H4 (cell line): ENCODE data around the gene CCDC88C. TPM values are rescaled to one million over a fixed set of nuclear protein-coding genes. Genes with fewer than 3 reads are reported as not detected.

ENCODE experiments used
- DNase-seq: peaks from one replicate; pipeline ENCODE4 v3.0.0-alpha.2; 2015; ENCODE audit warnings: low spot score
- total RNA-seq: library from RNA; depleted of rRNA; stranded (reverse); fragments of >200 nt; shearing (Covaris generic); gene quantifications from 2 replicates; pipeline ENCODE4 v1.2.3, GENCODE V29; 2014

The CCDC88C gene
- total RNA-seq, 1 experiment from 2014 or later = 2.4 TPM

DNA sequence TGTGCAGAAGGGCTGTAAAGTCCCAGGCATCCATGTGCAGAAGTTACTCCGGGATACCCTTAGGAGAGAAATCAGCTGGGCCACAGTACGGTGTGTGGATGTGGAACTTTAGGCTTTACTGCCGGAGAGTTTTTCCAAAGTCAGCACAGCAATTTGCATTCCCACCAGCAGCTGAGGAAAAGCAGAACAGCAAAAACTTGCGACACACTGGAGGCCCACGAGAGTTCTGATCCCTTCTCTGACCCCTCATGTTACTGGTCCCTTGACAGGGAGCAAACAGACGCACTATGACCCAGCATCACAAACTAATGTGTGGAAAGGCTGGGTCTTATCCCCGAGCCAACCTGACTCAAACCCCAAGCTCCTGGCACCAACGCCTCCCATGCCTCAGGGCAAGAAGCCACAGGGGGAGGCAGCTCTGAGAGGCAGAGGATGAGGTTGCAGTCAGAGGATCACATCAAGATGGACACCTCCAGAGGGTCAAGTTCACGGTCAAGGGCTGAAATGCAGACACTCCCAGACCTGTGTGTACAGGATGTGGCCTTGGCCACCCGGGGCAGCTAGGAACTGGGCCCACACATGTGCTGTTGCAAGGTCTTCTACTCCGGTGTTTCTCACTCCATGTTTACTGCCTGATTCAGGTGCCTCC lies 38.6 kb downstream of the CCDC88C start:
- DNase-seq = no peak

DNA sequence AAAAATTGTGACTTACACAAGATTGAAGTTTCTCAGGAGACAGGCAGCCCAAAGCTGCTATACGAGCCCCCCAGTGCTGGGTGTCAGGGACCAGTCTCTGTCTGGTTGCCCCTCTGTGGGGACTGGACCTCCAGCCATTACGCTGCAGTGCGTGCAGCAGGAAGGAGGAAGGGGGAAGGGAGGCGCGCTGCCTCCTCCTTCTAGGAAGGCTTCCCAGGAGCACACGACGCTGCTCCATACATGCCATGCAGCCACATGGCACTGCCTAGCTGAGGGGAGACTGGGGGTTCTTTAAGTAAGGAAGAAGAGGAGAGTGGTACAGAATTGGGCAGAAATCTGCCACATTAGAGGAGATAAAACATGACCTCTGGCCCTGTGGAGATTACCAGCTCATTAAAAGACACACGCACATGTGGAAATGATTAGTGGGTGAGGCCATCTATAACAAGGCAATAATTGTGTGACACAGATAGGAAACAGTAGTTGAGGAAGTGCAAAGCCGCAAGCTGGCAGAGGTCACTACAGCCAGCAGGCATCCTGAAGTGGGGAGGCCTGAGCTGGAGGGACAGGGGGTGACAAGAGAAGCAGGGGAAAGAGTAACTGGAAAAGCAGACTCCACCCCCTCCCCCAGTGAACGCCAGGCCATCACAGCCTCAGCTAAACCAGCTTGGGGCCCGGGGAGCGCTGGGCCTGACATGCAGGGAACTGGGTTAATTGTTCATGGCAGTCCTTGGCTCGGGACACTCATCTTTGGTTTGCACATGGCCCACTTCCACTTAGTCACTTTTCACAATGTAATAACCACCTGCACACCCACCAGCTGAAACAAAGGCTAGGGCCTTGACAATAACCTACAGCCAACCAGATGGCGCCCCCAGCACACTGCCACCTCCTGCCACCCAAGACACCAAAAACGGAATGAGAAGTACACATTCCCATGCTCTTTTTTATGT lies 39.6 kb downstream of the CCDC88C start:
- DNase-seq = no peak

DNA sequence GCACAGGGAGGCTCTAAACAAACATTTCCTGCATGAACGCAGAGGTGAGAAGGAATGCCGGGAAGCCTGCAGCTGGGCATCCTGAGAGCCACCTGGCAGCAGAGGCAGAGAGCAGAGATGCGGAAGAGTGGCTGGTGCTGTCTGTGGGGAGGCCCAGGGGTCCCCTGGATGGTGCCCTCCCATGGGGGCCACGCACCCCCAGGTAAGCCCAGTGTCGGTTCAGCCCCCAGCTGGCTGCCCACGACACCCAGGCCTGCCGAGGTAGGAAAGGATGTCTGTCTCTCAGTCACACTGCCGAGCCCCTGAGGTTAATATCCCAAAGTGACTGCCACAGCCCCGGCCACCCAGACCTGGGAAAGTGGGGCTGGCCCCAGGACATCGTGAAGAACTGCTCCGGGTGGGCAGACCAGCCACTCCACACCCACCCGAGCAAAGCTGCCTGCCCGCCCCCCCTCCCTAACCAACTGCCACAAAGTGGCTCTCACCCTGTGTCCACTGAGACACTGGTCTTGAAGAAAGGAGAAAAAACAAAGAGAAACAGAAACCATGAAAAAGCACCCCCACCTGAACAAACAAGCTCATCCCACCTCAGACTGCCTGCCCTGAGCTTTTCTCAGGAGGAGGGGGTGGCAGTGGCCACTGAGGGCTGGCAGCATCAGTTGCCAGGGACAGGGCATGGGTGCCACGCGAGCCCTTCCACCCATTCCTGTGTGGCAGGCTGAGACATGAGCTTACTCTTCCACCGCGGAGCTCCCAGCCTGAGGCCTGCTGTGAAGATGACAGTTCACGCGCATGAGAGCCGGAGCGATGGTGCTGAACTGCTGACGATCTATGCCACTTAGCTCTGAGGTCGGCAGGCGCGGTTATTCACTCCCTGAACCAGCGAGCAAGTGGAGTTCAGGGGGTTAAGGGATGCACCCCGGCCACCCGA lies 40.8 kb downstream of the CCDC88C start:
- DNase-seq = no peak

DNA sequence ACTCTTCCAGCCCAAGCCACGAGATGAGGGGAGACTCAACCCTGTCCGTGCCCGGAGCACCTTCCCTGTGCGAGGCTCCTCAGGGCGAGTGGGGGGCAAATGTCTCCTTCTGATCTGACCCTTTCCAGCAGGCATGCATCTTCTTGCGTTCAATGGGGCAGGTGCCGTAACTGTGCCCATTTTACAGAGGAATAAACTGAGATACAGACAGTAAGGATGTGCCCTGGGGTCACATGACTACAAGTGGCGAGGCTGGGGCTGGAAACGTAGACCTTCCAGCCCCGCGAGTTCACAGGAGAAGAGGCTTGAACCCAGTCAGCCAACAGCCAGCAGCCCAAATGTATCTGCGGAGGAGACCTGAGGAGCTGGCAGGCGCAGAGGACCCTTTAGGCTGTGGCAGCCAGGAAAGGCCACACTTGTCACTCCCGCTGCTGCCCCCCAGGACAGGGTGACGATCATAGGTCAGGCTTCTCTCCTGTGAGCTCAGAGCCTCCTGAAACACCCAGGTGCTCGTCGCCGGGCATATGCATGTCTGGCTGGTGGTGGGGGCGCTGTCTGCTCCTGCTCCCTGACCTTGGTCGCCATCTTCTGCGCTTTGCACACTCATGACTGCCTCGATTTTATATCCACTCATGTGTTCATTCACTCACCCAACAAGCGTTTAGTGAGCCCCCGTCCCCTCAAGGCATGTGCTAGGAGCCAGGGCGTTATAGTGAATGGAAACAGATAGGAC lies 41.7 kb downstream of the CCDC88C start:
- DNase-seq = no peak

DNA sequence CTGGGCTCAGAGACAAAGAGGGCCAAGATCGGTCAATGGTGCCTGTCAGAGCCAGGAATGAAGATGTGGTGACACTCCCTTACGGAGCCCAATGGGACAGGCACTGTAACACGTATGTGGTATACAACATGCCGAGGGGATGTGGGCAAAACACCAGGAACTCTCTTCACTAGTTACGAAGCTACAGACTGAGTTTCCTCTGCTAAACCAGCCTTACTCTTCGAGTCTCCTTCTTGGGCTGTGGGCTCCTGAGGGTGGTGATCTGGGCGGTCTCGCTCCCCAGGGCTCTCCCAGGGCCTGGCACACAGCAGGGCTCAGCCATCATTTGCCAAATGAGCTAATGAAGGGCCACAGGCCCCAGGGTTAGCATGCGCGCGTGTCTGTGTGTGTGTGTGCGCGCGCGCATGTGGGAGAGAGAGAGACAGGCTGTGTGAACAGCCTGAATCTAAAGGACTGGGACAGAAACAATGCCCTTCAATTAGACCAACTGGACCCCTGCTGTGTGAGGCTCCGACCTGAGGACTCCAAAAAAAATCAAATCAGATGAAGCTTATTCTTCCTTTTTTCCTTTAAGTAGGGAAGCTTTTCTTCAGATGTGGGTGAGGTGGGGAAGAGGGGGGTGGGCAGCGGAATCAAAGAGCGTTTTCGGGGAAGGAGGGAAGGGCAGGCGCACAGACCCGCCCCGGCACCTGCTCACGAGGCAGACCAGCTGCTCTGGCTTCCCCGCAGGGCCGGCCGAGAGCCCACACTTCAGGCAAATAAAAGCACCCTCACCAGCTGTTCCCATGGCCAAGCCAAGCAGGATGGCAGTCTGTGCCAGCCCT lies 42.5 kb downstream of the CCDC88C start:
- no peak for DNase-seq

DNA sequence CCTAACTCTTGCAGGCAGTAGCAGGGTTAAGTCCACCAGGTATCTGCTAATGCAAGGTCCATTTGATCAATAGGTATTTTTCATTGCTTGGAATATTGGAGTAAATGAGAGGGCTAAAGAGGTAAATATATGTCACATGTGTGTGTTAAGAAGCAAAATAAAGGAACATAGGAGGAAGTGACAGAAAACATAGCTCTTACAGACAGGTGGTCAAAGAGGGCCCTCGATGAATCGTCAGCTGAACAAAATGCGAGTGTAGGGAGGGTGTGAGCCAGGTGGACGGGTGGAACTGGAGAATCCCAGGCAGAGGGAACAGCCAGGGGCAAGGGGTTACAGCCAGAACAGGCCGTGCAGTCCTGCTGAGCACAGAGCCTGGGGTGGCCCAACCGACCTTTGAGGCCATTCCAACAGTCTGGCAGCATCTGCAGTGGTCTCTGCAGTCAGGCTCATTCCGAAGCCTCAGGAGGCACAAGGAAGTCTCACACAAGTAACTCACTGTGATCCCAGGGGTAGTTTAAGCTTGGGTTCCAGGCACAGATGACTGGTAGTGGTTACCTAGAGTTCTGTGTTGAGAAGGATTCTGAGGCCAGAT lies 43.2 kb downstream of the CCDC88C start:
- no peak for DNase-seq

DNA sequence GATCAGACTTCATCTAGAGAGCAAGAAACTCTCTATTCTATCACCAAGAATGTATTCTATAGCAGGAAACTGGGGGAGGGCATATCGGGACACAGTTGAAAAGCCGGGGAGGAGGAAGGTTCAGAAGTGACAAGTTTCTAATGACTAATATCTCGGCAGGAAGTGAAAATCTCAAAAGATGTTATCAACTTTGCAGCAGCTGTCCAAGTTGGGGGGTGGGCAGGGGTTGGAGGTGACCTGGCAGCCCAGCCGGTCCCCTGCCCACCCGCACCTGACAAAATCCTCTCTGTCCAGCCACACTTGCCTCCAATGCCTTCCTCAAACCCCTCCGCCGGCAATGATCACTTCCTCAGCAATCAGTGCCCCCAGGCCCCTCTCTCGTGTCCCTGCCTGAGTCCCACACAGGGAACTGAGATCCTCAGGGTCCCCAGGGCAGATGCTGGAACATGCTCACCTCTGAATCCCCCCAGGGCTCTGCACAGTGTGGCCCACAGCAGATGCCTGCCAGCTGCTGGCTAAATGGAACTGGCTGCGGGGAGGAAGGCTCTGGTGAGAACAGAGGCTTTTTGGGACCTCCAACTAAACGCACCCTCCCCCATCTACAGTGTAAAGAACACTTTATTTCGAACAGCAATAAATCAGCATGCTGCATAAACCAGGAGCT lies 43.9 kb downstream of the CCDC88C start:
- DNase-seq = no peak

DNA sequence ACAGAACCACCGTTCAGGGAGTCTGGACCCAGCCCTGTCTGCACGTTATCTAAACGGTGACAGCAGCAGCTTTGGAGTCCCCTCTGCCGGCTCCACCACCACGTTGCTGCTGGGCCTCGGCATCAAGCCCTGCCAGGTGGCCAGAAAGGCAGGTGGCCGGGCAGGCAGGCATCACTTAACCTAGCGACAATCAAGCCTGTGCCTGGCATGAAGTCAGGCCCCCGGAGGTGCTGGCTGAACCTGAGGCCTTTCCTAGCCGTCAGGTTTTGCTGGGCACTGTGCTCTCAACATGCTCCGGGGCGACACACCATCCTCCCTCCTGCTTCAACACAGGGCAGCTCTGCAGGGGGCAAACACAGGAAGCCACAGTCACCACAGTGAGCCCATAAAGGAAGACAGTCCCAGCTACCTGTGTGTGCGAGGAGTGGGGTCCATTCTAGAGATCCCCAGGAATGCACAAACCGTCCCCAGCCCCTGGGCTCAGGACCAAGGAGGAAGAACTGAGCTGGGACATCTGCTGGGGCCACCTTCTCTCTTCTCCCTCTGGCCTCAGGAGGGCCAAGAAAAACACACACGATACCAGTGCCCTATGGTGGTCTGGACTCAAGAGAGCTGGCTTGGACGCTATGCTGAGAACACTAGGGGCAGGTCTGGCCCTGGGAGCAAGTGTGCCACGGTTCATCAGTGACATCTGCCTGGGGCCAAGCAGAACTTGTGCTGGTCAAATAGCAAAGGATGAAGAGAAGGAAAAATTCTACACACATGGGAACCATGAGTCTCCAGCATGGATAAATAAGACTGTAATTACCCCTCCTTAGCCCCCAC lies 44.7 kb downstream of the CCDC88C start:
- no peak for DNase-seq

DNA sequence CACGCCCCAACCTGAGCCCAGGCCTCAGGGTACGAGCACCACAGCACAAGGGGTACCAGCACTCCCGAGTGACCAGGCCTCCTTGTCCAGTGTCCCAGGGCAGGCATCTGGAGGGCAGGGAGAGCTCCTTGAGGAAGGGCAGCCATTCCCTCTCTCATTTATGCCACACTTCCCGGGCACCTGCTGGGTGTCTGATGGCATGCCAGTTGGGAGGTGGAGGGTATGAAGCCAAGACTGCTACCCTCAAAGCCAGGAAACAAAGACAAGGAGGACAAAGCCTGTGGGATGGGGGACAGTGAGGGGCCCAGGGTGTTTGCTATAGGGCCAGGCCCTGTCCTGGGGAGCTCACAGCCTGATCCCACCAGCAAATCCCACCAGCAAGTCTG lies 45.6 kb downstream of the CCDC88C start:
- no peak for DNase-seq

DNA sequence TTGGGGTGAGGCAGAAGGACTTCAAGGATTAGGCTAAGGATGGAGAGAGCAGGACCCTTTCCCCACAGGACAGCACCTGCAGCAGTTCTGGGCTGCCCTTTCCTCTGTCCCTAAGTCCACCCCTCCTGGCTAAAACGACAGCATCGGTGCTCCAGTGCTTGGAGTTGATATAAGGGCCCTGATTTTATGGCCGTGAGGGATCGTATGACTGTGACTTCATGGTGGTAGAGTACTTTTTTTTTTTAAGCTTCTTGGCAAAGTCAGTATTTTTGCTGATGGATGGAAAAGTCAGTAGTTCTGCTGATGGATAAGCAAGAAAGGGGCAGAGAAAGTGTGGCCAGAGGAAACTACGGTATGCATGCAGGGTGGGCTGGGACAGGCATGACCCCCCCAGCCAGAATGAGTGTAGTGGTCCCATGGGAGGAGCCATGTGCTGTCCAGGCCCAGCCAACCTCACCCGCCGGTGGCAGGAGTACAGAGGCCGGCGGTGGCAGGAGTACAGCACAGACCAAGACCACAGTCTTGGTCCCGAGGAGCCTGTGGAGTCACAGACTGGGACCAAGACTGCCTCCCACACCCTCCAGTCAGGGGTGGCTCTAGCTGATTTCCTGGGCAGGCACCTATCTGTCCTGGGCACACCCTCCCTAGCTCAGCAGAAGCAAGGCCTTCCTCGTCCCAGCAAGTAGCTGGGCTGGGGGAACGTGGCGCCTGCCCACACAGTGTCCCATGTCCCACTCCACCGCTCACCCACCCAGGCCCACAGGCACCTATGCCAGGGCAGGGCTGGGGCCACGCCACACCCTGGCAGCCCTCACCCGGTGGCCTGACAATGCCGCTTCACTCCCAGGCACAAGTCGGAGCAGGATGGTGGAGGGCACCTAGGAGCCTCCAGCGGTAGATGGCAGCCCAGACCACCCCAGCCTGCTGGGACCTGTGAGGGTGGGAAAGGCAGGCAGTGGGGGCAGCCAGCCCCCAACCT lies 46.3 kb downstream of the CCDC88C start:
- no peak for DNase-seq

DNA sequence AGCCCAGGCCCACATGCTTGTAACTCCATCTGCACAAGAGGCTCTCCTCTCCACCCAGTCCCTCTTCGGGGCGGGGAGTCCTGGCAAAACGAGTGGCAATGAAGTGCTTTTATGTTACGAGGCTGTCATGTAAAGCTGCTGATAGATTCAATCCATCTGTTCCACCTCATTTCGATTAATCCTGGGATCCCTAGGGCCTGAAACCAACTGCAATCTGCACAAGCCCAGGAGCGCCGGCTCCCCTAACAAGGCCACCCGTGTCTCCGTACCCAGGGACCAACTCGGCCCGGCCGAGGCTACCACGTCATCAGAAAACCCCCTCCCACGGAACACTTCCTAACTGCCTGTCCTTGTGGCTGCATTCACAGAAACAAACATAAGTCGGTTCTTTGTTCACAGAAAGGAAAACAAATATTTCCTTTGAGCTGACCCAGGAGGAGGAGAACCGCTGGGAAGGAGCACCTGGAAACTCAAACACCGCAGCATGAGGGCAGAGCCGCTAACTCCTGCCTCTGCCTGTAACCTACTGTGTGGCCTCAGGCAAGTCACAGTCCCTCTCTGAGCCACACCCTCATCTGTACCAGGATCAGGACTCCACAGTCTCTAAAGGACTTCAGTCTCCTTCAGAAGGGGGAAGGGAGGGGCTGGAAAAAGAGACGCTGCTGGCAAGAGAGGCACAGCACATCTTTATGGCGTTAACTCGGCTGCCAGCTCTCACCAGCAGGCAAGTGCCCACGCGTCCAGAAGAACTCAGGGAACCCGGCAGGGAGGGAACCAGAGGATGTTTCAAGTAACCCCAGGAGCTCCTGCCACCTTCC lies 47.8 kb downstream of the CCDC88C start:
- DNase-seq = no peak

DNA sequence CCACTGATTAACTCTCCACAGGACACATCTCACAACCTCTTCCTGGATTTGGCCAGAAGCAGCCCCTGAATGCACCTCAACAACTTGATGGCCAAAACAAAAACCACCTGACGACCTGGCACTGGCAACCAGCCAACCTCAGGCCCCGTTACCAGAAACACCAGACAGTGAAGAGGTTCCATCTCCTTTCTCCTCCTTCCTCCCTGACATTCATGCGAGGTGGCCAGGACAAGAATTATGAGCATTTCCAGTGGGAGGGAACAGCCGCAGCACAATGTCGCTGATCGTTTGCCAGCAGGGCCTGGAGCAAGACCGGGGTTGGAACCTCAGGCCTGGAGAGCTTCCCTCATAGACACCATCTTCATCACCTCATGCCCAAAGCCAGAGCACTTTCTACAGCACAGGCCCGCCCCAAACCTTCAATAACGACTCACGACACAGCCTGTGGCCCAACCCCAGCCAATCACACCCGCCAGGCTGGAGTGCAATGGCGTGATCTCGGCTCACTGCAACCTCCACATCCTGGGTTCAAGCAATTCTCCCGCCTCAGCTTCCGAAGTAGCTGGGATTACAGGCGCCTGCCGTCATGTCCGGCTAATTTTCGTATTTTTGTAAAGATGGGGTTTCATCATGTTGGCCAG lies 48.7 kb downstream of the CCDC88C start:
- no peak for DNase-seq

DNA sequence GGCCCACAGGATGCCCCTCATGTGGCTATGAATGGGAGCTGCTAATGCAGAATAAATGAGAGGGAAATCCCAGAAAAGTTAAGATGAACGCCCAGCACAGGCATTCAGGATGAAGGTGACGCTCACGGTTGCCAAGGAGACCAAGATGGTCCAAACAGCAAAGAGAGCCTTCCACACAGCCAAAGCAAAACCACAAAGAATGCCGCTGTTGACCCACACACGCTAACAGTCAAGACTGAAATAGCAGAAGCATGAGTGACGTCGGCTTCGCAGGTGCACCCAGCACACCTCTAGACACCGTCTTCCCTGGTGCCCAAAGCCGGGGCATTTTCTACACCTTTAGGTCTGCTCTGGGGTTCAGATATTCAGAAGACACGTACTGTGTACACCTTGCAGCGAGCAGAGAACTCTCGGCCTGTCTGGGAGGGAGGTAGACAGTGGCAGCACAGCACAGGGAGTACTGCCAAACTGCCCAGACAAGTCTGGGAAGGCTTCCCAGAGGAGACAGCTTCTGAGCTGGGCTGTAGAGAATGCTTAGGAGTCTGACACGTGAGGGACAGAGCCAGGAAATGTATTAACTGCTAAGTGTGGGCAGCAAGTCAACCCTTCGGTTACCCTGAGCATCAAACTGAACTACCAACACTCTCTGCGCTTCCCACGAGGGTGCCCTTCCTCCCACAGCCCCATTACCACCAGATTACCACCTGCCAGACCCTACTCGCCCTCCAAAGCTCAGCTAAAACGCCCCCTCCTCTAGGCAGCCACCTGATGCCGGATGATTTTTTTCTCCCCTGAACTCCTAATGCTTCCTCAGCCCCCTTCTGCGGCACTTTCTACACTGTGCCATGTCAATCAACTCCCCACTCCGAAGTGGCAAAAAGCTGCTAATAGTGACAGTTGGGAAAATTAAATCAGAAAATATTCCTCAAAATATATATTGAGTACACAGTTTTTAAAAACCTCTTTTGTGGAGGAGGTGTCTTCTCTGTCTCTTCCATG lies 50.1 kb downstream of the CCDC88C start:
- DNase-seq = peak; percentile 76

DNA sequence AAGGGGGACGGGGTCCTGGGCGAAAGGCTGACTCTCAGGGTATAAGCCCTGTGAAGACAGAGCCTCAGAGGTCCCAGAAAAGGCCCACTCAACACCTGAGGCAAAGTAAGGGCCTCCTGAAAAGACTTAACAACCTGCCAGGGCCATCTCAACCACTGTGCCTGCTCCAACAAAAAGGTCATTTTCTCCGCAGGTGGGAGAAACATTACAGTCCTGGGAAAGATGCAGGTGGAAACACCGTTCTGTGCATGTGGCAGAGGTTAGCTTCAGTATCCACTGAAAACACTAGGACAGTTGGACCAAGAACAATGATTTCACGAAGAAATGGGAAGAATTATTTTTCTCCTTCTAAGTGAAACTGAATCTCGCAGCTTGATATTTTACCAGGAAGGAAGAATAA lies 50.9 kb downstream of the CCDC88C start:
- DNase-seq = no peak

DNA sequence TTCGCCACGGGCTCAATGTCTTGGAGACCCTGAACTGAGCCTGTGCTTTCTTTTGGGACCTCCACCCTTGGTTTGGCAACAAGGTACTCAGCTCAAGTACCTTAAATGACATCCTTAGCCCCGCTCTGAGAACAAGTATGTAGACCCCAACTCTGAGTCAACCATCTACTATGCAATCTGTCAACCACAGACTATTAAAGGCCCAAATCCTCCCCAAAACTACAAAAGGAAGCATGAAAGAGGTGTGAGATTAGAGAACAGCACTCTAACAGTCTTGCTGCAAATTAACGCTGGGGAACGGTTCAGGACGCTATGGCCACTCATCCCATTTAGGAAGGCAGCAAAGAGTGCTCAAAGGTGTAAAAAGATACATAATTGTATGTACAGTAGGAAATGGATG lies 52.1 kb downstream of the CCDC88C start:
- no peak for DNase-seq
